Body of pancreas (tissue), 4 donors: ENCODE results near the gene TPRX2. TPM values are rescaled to one million over a fixed set of nuclear protein-coding genes. Genes with fewer than 3 reads are reported as not detected.
"Not testable (repeated sequence)": the region's sequence is repeated elsewhere in the genome, so short reads cannot be mapped to it uniquely, and the experiment has no call there.

Source experiments
- ATAC-seq: fragments of 150-250 bp; one replicate; pipeline ENCODE4 v1.9.1; 2016
- DNase-seq, 4 donors: peaks; one replicate each; pipeline ENCODE4 v3.0.0-alpha.2; 2019
- H3K27ac ChIP-seq, 4 donors: fragments of 200-600 bp; sonication (generic); 1 replicate in 3 of 4; 2 replicates in 1 of 4; pipeline versions ENCODE4 v1.5.1 to v1.6.1; 2016 to 2019; ENCODE audit warnings: mild to moderate bottlenecking in 1 of 4, mixed read lengths in 1 of 4, moderate library complexity in 1 of 4
- H3K27me3 ChIP-seq, 2 donors: fragments of 200-600 bp; sonication (generic); one replicate each; pipeline ENCODE4 v1.6.0; 2016; ENCODE audit warnings: mild to moderate bottlenecking in 1 of 2
- H3K36me3 ChIP-seq, 2 donors: fragments of 200-600 bp; sonication (generic); replicated peaks in 1 of 2; 2 replicates each; pipeline ENCODE4 v1.5.1; 2016; ENCODE audit warnings: low read depth in 2 of 2; ENCODE audit not compliant: insufficient read depth in 1 of 2
- H3K4me1 ChIP-seq: fragments of 200-600 bp; sonication (generic); one replicate; pipeline ENCODE4 v1.6.0; 2016
- H3K4me3 ChIP-seq, 2 donors: fragments of 200-600 bp; sonication (generic); 1 replicate in 1 of 2; 2 replicates in 1 of 2; pipeline ENCODE4 v1.5.1; 2016 to 2019
- H3K9me3 ChIP-seq, 3 donors: fragments of 200-600 bp; sonication (generic); 1 replicate in 2 of 3; 2 replicates in 1 of 3; pipeline ENCODE4 v1.5.1; 2016
- CTCF ChIP-seq, 7 experiments: fragments of 450-650 bp in 4 of 7; fragments of 200-600 bp in 3 of 7; sonication (generic) in 3 of 7; IDR thresholded peaks; one replicate each; pipeline ENCODE4 v1.5.1; 2016 to 2019; ENCODE audit warnings: antibody characterized with exemption in 7 of 7
- POLR2A ChIP-seq, 3 donors: fragments of 450-650 bp; IDR thresholded peaks; one replicate each; pipeline ENCODE4 v1.6.1; 2016; ENCODE audit warnings: antibody characterized with exemption in 3 of 3, mild to moderate bottlenecking in 2 of 3
- WGBS, 2 donors: methylation state at CpG; one replicate each; pipeline ENCODE4 v1.1.5; 2017; 5-methylcytosine and 5-hydroxymethylcytosine counted together
- intact Hi-C: fragments of 100-400 bp; cut with DNase I; formaldehyde crosslinking; loops from one replicate; pipeline ENCODE4 v1.15.1; 2023
- total RNA-seq, 2 donors: library from RNA; depleted of rRNA; stranded (reverse); fragments of >200 nt; gene quantifications; one replicate each; pipeline ENCODE4 v1.1.0, GENCODE V29; 2016

TPRX2 gene, protein sequence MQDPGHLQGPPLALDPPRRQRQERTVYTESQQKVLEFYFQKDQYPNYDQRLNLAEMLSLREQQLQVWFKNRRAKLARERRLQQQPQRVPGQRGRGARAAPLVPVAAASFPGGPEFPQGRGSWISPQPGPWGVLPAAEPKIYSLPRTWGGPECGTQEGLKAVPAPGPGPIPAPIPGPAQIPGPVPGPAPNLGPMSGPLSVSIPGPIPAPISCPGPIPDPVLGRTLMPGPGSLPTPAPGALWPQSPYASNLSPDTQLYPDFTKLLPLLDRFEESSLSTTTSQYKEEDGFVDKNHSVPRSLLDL
- total RNA-seq: not detected

- H3K9me3 ChIP-seq, DNase-seq, intact Hi-C loops, H3K4me1 ChIP-seq, H3K27ac ChIP-seq, H3K27me3 ChIP-seq, ATAC-seq, H3K4me3 ChIP-seq, H3K36me3 ChIP-seq: not testable (repeated sequence)
- WGBS, 2 donors: 63 to 84% methylated on average over 5 to 9 of the region's 9 CpGs
Observed at GRCh38 chr19:47858646-47859285, at the start of gene TPRX2. Gene TPRX2, plus strand, starts transcription at chr19:47859235. Its CDS starts 12 bp downstream, at chr19:47859247.

DNA sequence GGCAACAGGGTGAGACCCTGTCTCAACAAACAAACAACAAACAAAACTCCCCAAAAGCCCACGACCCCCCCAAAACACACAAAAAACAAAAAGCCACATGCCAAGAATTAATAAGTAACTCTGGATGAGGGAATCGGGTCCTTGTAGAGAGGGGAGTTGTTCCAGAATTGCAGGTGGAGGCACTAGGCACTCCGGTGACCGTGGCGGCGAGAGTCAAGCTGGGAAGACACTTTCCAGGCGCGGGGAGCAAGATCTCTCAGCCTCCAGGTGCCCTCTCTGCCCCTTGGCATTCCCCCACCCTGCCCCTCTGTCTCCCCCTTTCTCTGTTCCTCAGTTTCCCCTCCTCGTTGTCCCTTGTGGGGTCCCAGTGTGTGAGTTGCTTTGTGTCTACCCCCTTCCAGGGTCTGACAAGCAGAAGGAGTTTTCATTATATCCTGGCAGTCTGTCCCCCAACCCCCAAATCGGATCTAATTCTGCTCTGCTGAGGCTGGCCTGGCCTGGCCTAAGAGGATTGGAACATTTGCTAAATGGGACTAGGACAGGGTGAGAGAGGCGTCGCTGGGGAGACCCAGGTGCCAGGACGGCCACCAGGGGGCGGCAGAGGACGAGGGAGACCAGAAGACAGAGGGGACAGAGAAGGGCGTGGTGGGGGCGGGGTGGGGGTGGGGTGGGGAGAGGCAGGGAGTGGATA lies 45.6 kb upstream of the TPRX2 start:
- no peaks in the 10 kb centered on the region for H3K4me1 ChIP-seq
- H3K36me3 ChIP-seq: no peaks in the 10 kb centered on the region
- no peak overlapping the region for H3K27ac ChIP-seq
- intact Hi-C loops: no loop called here
- H3K9me3 ChIP-seq: no peaks in the 10 kb centered on the region
- TF ChIP-seq CTCF (IDR thresholded peaks at IDR 0.05): peak; percentile 31 to 60 (median 44)
- TF ChIP-seq POLR2A (IDR thresholded peaks at IDR 0.05): no peak
- no peak overlapping the region for H3K4me3 ChIP-seq
- no peaks in the 10 kb centered on the region for H3K27me3 ChIP-seq
- peak; percentile 68 for ATAC-seq
- WGBS, 2 donors: 28 to 30% methylated on average over 16 of the region's 17 CpGs
- peak; percentile 62 to 70 (median 64) for DNase-seq

DNA sequence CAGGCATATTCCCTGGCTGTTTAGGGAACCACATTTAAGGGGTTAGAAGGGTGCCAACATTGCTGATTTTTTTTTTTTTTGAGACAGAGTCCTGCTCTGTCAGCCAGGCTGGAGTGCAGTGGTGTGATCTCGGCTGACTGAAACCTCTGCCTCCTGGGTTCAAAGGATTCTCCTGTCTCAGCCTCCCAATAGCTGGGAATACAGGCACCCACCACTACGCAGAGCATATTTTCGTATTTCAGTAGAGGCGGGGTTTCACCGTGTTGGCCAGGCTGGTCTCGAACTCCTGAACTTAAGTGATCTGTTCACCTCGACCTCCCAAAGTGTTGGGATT lies 45.1 kb upstream of the TPRX2 start:
- H3K36me3 ChIP-seq: no peaks in the 10 kb centered on the region
- ATAC-seq: no peak
- H3K9me3 ChIP-seq: no peaks in the 10 kb centered on the region
- TF ChIP-seq POLR2A (IDR thresholded peaks at IDR 0.05): no peak
- peak in 1 of 7 experiments; percentile 9 for TF ChIP-seq CTCF (IDR thresholded peaks at IDR 0.05)
- no peak for DNase-seq
- no peak overlapping the region for H3K4me3 ChIP-seq
- H3K4me1 ChIP-seq: no peaks in the 10 kb centered on the region
- intact Hi-C loops: no loop called here
- 50 to 51% methylated on average over 1 to 7 of the region's 7 CpGs for WGBS, 2 donors
- no peak overlapping the region for H3K27ac ChIP-seq
- H3K27me3 ChIP-seq: no peaks in the 10 kb centered on the region

DNA sequence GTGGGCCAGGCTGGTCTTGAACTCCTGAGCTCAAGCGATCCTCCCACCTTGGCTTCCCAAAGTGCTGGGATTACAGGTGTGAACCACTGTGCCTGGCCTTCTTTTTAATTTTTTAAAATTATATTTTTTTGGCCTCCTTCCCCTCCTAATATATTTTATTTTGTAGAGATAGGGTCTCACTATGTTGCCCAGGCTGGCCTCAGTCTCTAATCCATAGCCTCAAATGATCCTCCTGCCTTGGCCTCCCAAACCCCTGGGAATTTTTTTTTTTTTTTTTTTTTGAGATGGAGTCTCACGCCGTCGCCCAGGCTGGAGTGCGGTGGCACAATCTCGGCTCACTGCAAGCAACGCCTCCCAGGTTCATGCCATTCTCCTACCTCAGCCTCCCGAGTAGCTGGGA lies 42.8 kb upstream of the TPRX2 start:
- H3K36me3 ChIP-seq, H3K4me3 ChIP-seq, H3K9me3 ChIP-seq, H3K27ac ChIP-seq, DNase-seq, ATAC-seq, intact Hi-C loops, H3K27me3 ChIP-seq, H3K4me1 ChIP-seq: not testable (repeated sequence)
- WGBS, 2 donors: 92% methylated on average over 6 to 7 of the region's 8 CpGs

DNA sequence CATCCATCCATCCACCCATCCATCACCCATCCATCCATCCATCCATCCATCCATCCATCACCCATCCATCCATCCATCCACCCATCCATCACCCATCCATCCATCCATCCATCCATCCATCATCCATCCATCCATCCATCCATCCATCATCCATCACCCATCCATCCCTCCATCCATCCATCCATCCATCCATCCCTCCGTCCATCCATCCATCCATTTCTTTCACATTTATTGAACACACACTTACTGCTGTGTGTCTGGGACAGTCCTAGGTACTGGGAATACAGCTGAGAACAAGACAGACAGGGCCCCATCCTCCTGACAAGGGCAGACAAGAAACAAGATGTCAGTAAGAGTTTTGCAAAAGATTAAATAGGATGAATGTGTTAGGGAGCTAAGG lies 40.8 kb upstream of the TPRX2 start:
- H3K27me3 ChIP-seq, intact Hi-C loops, H3K27ac ChIP-seq, ATAC-seq, DNase-seq, H3K4me1 ChIP-seq, H3K4me3 ChIP-seq, H3K36me3 ChIP-seq, H3K9me3 ChIP-seq: not testable (repeated sequence)
- 81 to 88% methylated on average over 1 of the region's 1 CpG for WGBS, 2 donors

- no peak overlapping the region for H3K27ac ChIP-seq
- WGBS, 2 donors: 9 to 11% methylated on average over 10 of the region's 10 CpGs
- ATAC-seq (no peak), DNase-seq (no peak)
- H3K36me3 ChIP-seq: no peaks in the 10 kb centered on the region
- H3K4me1 ChIP-seq: no peaks in the 10 kb centered on the region
- TF ChIP-seq CTCF (IDR thresholded peaks at IDR 0.05) (no peak), POLR2A (IDR thresholded peaks at IDR 0.05) (no peak)
- no peak overlapping the region for H3K4me3 ChIP-seq
- H3K27me3 ChIP-seq: peaks cover 0 to 4% of the 10 kb centered on the region in 2 donors
- intact Hi-C loops: no loop called here
- H3K9me3 ChIP-seq: no peaks in the 10 kb centered on the region
Observed at GRCh38 chr19:47819858-47820257, 39.2 kb upstream of the TPRX2 start.
